Activated CD4-positive, alpha-beta T cell treated with anti-CD3 and anti-CD28 coated beads for 48 hours (primary cell): ENCODE results near the gene RABEPK.
A peak's percentile ranks its signal among the peaks of the same experiment; 100 is the strongest.
"Not testable (repeated sequence)": the region's sequence is repeated elsewhere in the genome, so short reads cannot be mapped to it uniquely, and the experiment has no call there.

ENCODE experiments used
- DNase-seq: peaks from one replicate; pipeline ENCODE4 v3.0.0-alpha.2; 2020

RABEPK gene

DNA sequence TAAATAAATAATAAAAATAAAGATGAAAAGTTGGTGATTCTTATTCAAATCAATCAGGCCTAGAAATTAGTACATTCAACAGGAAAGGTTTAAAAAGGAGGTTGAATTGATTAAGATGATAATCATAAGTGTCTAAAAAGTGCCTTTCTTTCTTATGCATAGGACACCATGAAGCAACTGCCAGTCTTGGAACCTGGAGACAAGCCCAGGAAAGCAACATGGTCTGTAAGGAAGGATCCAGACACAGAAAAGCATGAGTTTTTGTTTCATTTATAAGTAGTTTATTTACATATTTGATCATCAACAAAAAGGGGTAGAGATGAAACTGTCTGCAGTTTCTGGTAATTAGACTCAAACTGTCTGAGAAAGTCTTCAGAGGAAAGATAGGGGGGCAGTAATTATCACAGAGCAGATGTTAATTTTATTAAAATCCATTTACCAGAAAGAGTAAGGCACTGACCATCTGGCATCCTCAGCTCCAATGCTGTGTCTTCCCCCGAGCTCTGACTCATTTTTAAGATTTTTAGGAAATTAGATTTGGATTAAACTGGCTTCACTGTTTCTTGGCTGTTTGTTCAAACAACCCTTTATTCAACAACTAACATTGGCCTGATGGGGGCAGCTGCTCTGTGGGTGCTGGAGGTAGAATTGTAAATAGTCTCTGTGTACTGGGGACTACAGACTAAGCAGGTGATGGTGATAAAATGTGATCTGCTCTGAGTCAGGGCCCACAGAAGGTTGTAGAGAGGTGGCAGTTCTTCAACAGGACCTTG lies 2.7 kb downstream of the RABEPK start:
- no peak for DNase-seq

DNA sequence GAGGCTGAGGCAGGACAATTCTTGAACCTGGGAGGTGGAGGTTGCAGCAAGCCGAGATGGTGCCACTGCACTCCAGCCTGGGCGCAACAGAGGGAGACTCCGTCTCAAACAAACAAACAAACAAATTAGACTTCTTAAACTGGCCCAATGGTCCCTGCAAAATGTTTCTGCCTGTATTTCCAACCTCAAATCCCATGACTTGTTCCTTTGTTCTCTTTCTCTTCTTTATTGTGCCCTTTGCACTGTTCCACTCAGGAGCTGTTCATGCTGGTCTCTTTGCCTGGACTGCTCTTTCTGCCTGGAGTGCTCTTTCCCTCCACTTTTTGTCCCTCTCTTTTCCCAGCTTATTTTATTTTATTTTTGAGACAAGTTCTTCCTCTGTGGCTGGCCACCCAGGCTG lies 4.1 kb downstream of the RABEPK start:
- no peak for DNase-seq

DNA sequence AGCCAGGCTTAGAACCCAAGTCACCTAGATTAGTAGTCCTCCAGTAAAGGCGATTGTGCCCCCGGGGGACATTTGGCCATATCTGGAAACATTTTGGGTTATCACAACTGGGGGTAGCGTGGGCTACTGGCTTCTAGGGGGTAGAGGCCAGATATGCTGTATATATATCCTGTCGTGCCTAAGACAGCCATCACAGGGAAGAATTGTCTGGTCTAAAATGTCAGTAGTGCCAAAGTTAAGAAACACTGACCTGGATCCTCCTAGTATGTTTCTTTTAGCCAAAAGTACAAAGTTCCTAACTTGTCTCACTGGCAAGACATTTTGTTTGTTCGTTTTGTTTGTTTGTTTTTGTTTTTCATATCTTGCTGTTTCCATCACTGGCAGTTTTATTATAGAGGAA lies 13.8 kb downstream of the RABEPK start:
- no peak for DNase-seq

DNA sequence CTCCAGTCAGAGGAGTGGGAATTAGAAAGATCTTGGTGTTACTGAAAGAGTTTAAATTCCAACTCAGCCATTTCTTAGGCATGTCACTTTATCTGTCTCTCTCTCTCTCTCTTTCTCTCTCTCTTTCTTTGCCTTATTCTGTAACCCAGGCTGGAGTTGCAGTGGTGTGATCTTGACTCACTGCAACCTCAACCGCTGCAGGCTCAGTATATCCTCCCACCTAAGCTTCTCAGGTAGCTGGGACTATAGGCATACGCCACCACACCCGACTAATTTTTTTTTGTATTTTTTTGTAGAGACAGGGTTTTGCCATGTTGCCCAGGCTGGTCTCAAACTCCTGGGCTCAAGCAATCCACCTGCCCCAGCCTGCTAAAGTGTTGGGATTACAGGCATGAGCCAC lies 18.3 kb downstream of the RABEPK start:
- no peak for DNase-seq

DNA sequence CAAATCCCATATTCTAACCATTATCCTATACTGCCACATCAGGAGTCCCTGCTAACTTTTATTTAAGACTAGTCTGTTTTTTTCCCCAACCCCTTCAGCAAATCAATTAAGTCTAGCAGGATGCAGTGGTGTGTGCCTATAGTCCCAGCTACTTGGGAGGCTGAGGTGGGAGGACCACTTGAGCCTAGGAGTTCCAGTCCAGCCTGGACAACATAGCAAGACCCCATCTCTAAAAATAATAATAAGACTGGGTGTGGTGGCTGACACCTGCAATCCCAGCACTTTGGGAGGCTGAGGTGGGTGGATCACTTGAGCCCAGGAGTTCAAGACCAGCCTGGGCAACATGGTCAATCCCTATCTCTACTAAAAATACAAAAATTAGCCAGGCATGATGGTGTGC lies 24.5 kb downstream of the RABEPK start:
- DNase-seq, result not testable (repeated sequence)

DNA sequence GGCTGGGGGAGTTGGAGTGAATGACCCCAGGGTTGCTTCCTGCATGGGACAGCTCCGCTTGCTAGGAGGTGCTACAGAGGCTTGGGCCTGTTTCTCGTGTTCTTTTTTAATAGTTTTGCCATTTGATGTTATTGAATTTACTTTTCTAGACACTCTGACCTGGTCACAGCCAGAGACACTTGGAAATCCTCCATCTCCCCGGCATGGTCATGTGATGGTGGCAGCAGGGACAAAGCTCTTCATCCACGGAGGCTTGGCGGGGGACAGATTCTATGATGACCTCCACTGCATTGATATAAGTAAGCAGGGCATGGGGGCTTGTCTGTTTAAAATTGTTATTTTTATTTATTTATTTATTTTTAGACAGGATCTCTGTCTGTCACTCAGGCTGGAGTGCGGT lies 27.4 kb downstream of the RABEPK start:
- no peak for DNase-seq

DNA sequence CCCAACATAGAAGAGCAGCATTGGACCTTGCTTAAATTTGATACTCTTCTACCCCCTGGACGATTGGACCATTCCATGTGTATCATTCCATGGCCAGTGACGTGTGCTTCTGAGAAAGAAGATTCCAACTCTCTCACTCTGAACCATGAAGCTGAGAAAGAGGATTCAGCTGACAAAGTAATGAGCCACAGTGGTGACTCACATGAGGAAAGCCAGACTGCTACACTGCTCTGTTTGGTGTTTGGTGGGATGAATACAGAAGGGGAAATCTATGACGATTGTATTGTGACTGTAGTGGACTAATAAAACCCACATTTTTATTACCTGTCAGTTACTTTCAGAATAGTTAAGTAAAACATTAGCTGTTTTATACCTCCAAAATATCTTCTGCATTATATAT lies 33.3 kb downstream of the RABEPK start:
- no peak for DNase-seq

DNA sequence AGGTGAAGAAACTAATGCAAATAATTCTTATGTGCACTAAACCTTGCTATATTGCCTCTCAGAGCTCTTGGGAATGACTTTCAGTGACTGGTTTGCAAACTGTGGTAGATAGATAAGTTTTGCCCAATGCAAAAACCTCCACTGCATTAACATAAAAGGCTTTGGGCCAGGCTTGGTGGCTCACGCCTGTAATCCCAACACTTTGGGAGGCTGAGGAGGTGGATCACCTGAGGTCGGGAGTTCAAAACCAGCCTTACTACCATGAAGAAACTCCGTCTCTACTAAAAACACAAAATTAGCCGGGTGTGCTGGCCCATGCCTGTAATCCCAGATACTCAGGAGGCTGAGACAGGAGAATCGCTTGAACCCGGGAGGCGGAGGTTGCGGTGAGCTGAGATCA lies 33.8 kb downstream of the RABEPK start:
- not testable (repeated sequence) for DNase-seq

DNA sequence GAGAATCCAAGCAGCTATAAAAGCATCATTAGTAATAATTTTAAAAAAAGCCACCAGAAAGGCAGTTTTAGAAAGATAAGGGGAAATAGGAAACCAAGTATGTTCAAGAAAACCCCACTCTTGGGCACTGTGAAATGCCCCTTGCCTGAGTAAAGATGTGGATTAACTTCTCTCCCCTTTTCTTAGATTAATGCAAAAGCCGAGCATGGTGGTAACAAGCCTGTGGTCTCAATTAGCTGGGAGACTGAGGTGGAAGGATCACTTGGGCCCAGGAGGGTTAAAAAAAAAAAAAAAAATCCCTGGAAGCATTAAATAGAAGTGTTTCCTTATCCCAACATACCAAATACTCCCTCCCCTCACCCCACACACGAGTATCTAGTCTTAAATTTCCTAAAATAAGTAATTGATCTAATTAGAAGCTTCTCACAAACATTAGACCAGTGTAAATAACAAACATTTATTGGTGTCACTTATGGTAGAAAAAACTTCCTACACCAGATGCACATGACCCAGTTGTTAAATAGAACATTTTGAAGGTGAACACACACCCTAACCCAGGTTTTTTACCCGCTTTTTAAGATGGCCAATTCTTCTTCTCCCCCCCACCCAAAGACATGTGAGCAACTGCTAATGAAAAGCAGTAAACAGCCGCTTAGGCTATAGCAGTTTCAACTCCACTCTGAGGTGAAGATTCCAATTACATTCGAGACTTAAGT lies 35.6 kb downstream of the RABEPK start:
- DNase-seq, result no peak

DNA sequence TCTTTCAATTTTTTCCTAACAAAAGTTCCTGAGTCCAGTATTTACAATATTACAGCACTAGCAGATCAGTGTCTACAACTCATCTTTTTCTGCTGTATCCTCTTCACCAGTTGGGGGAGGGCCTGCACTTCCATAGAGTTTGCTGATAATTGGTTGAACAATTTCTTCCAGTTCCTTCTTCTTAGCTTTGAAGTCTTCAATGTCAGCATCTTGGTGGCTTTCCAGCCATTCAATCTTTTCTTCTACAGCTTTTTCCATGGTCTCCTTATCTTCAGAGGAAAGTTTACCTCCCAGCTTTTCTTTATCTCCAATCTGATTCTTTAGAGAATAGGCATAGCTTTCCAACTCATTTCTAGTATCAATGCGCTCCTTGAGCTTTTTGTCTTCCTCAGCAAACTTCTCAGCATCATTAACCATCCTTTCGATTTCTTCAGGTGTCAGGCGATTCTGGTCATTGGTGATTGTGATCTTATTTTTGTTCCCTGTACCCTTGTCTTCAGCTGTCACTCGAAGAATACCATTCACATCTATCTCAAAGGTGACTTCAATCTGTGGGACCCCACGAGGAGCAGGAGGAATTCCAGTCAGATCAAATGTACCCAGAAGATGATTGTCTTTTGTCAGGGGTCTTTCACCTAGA lies 36.3 kb downstream of the RABEPK start:
- not testable (repeated sequence) for DNase-seq

DNA sequence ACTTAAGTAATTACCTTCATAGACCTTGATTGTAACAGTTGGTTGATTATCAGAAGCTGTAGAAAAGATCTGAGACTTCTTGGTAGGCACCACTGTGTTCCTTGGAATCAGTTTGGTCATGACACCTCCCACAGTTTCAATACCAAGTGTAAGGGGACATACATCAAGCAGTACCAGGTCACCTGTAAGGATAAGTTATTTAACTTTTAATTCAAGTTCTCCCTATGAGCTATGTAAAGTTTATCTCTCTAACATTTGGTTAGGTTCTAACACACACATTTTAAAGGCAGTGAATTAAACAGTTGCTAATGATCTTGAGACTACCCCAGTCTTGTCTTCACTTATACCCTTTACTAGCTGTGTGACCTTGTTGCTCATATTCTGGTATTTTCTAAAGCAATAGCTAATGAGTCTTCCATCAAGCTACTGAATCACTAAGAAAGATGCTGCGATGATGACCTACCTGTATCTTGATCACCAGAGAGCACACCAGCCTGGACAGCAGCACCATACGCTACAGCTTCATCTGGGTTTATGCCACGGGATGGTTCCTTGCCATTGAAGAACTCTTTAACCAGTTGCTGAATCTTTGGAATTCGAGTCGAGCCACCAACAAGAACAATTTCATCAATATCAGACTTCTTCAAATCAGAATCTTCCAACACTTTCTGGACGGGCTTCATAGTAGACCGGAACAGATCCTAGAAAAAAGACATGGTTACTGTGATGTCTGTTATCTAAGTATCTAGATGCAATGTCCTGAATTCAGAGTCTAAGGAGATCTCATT lies 38.0 kb downstream of the RABEPK start:
- DNase-seq, result no peak

DNA sequence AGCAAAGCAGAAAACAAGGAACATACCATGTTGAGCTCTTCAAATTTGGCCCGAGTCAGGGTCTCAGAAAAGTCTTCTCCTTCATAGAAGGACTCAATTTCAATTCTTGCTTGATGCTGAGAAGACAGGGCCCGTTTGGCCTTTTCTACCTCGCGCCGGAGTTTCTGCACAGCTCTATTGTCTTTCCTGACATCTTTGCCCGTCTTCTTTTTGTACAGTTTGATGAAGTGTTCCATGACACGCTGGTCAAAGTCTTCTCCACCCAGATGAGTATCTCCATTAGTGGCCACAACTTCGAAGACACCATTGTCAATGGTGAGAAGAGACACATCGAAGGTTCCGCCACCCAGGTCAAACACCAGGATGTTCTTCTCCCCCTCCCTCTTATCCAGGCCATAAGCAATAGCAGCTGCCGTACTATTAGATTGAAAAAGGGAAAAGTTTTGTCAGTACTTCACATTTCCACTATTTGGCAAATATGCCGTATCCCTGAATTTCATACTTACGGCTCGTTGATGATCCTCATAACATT lies 38.6 kb downstream of the RABEPK start:
- DNase-seq, result no peak

DNA sequence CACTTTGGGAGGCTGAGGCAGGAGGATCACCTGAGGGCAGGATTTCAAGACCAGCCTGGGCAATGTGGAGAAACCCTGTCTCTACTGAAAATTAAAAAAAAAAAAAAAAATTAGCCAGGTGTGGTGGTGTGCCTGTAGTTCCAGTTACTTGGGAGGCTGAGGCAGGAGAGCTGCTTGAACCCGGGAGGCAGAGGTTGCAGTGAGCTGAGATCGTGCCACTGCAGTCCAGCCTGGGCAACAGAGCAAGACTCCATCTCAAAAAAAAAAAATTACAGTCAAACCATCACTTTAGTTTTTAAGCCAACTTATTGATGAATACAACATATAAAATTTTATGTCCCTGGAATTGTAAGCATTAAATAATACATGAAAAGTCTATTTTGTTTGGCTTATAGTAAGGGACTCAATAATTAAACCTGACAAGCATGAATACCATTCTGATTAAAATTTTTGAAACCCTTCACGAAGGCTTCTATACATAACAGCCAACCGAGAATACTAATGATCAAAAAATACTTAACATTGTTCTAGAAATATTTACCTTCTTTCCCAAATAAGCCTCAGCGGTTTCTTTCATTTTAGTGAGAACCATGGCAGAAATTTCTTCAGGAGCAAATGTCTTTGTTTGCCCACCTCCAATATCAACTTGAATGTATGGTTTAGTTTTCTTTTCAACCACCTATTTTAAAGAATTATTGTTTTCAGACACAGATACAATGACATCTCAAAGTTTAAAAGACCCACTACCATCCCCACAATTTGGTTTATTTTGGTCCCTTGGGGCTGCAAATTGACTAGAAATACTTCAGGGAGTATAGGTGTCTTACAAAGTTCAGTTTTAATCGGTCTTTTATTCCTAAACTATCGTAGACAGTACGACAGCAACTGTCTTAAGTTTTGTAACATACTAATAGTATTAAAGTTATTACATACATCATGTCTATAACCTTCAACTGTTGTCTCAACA lies 39.6 kb downstream of the RABEPK start:
- no peak for DNase-seq

DNA sequence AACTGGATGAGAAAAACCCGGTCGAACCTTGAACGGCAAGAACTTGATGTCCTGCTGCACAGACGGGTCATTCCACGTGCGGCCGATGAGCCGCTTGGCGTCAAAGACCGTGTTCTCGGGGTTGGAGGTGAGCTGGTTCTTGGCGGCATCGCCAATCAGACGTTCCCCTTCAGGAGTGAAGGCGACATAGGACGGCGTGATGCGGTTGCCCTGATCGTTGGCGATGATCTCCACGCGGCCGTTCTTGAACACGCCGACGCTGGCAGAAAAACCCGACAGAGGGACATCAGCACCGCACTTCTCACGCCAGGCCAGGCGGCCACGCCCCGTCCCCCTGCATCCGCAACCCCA lies 40.3 kb downstream of the RABEPK start:
- DNase-seq, result peak; percentile 59

DNA sequence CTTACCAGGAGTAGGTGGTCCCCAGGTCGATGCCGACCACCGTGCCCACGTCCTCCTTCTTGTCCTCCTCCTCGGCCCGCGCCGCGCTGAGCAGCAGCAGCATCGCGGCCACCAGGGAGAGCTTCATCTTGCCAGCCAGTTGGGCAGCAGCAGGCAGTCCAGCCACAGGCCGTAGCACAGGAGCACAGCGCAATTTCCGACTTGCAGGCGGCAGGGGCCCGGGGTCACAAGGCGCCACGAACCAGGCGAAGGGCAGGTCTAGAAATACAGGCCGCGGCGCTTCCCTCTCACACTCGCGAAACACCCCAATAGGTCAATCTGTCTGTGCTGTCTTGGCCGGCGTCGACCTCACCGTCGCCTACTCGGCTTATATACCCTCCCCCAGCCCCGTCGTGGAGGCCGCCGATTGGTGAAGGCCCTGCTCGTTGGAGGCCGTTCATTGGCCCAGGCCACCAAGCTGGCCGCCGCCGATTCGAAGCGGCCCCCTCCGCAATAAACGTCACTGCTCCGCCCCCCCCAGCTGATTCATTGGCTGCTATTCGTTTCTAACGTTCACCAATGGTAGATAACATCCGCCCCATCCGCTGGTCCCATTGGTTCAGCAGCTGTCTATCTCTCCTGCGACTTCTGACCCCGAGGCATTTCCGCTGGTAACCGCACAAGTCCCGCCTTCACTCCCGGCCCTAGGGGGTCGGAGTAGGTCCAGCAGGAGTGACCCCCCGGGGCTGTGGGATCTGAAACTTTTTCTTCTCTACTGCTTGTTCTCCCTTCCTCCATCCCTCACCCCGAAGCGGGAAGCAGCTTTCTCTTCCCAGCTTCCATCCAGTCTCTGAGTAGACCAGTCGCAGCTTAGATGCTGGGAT lies 40.9 kb downstream of the RABEPK start, which contains the start of gene HSPA5:
Gene HSPA5, minus strand, starts transcription at position 344 of the 863 bp plus-strand sequence. Its CDS starts 217 bp downstream, at position 127.
- peak; percentile 100 for DNase-seq

DNA sequence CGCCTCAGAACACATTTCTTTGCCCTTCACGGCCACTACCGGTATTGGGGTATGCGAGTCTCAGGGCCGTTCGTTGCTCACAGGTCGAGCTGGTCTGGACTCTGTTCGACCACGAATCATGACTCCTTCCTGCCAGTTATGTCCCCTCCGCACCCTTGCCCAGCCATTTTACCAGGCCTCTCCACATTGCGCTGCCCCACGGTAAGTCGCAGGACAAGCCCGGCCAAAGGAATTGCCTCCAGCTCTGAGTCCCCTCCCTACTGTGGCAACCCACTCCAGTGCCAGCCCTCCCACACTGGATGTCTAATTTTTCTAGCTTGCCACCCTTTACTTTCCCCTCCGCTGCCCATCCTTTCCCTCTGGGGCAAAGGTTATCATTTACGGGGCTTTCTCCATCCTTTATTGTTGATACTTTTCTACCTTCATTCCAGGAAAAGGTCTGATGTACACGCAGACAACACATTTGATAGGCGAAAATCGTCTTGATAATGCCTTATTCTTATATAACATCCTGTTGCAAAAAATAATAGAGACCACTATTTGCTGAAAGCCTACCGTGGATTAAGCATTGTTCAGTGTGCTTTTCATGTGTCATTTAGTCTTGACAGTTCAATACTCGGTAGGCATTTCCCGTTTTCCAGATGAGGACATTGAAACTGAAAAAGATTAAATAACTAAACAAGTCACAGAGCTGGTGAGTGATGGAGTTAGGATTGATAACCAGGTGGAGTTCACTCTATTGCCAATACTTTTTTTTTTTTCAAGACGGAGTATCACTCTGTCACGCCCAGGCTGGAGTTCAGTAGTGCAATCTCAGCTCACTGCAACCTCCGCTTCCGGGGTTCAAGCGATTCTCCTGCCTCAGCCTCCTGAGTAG lies 41.8 kb downstream of the RABEPK start:
- DNase-seq, result peak; percentile 45

DNA sequence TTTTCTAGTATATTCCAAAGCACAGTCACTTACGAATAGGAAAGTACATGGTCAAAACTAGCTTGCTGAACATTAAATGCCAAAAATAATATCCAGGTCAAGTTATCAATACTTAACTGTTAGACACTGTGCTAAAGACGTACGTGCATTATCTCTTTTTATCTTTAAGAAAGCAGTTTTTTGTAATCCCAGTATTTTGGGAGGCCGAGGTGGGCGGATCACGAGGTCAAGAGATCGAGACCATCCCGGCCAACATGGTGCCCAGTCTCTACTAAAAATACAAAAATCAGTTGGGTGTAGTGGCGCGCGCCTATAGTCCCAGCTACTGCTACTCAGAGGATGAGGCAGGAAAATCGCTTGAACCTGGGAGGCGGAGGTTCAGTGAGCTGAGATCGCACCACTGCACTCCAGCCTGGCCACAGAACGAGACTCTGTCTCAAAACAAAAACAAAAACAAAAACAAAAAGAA lies 43.5 kb downstream of the RABEPK start:
- no peak for DNase-seq

DNA sequence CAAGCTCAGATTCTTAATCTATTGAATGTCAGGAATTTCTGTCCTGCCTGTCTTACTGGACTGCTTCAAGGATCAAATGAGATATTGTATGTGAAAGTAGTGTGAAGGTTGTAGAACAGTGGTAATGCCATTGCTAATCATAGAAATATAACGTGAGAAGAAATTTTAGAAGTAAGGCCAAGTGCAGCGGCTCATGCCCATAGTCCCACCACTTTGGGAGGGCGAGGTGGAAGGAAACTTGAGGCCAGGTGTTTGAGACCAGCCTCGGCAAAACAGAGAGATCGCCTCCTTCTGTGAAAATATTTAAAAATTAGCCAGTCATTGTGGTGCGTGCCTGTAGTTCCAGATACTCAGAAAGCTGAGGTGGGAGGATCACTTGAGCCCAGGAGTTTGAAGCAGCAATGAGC lies 45.9 kb downstream of the RABEPK start:
- no peak for DNase-seq

DNA sequence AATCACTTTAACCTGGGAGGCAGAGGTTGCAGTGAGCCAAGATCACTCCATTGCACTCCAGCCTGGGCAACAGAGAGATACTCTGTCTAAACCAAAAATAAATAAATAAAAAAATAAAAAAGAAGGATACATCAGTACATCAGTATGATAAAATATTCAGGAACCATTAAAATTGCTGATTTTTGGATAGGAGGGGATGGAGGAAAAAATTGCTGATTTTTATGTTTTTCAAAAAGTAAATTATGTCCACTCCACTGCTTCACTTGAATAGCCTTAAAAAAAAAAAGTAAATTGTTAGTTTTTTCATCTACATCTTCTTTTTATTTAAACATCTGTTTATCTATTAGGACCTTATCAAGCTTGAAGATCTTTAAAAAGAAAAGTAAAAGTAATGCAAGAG lies 53.9 kb downstream of the RABEPK start:
- DNase-seq, result no peak
